ENCODE data around the gene C1QL1. TPM values are rescaled to one million over a fixed set of nuclear protein-coding genes. Genes with fewer than 3 reads are reported as not detected.

The C1QL1 gene
- total RNA-seq, 4 donors from 2014 or later = not detected

DNA sequence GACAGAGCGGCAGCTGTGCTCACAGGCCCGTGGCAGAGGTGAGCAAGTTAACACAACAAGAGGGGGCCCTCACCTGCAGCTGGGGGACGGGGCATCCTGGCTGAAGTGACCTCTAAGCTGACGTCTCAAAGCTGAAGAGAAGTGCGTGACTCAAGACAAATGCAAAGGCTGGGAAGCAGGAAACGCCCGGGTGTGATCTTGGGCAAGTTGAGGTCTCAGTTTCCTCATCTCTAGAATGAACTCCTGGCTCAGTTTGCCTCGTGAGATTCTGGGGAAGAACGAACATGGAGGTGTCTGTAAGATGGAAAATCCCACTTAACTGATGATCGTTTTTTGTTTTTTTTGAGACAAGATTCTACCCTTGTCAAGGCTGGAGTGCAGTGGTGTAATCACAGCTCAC is 40.1 kb upstream of the C1QL1 start:
- TF ChIP-seq CTCF (IDR thresholded peaks at IDR 0.05; ENCODE audit: low read depth) = no peak

DNA sequence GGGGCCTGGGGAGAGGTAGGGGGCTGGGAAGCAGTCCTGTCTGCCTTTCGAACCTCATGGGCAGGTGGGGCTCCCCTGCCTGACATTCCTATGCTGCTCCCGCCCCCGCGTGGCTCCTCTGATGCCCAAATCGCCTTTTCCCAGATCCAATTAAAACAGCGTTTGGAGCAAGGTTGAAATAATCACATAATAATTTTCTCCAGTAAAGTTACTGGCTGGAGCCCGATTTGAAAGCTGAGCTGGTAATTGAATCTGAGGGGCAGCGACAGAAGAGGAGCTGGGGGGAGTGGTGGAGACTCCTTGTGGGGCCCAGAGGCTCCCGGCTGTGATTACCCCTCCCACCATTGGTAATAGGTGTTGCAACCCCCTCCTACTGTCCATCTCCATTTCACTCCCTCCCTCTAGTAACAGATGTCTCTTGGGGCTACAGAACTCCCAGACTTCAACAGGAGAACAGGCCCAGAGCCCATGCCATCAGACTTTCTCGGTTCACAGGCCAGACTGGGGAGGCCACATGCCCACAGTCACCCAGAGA is 38.9 kb upstream of the C1QL1 start:
- no peak for TF ChIP-seq CTCF (IDR thresholded peaks at IDR 0.05; ENCODE audit: low read depth)

- no peak for TF ChIP-seq CTCF (IDR thresholded peaks at IDR 0.05; ENCODE audit: low read depth)
Observed at GRCh38 chr17:45005700-45006099, 37.6 kb upstream of the C1QL1 start.

GRCh38 chr17:45004388-45004787 is 36.3 kb upstream of the C1QL1 start:
- TF ChIP-seq CTCF (IDR thresholded peaks at IDR 0.05; ENCODE audit: low read depth) = no peak

DNA sequence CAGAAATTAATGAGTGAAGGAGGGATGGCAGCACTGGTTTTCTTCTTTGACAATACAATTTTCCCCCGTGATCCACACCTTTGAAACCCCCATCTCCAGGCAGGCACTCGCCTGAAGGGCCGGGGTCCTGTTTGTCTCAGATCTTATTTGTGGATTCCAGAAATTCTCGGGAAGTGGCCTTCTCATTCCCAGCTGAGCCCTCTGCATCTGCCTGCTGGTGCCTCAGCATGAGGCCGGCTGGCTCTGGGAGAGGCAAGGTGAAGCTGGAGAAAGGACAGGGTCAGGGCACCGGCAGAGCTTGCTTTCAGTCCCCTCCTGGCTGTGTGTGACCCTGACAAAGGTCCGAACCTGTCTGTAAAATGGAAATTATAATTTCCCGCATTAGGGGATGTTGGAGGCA is 35.8 kb upstream of the C1QL1 start:
- TF ChIP-seq CTCF (IDR thresholded peaks at IDR 0.05; ENCODE audit: low read depth) = no peak

GRCh38 chr17:45001310-45001709 is 33.2 kb upstream of the C1QL1 start:
- TF ChIP-seq CTCF (IDR thresholded peaks at IDR 0.05; ENCODE audit: low read depth) = no peak

- TF ChIP-seq CTCF (IDR thresholded peaks at IDR 0.05; ENCODE audit: low read depth) = no peak
Observed at GRCh38 chr17:44999433-44999832, 31.3 kb upstream of the C1QL1 start.

Data from subcutaneous adipose tissue (tissue), 4 donors.